ENCODE results near the gene ADIPOR2. TPM values are rescaled to one million over a fixed set of nuclear protein-coding genes. Genes with fewer than 3 reads are reported as not detected.

The ADIPOR2 gene
- total RNA-seq, 1 donor from 2014 or later: 83.6 TPM

GRCh38 chr12:1808036-1808797 is 117.3 kb downstream of the ADIPOR2 start:
- Mint-ChIP-seq H3K27me3 (peaks cover 3% of the 10 kb centered on the region), H3K4me3 (ENCODE audit: low read depth) (no peak overlapping the region), H3K27ac (no peak overlapping the region), H3K36me3 (ENCODE audit: insufficient read depth) (no peaks in the 10 kb centered on the region), H3K9me3 (ENCODE audit: low read depth) (no peaks in the 10 kb centered on the region), H3K4me1 (ENCODE audit: low read depth) (no peaks in the 10 kb centered on the region)
- no peak for TF ChIP-seq CTCF (IDR thresholded peaks at IDR 0.05; ENCODE audit: unreplicated experiment)
- DNase-seq (ENCODE audit: low spot score, unreplicated experiment): no peak

GRCh38 chr12:1808798-1809480 is 118.1 kb downstream of the ADIPOR2 start:
- no peak overlapping the region for H3K4me3 Mint-ChIP-seq (ENCODE audit: low read depth)
- TF ChIP-seq CTCF (IDR thresholded peaks at IDR 0.05; ENCODE audit: unreplicated experiment): no peak
- H3K27me3 Mint-ChIP-seq: peaks cover 7% of the 10 kb centered on the region
- H3K4me1 Mint-ChIP-seq (ENCODE audit: low read depth): no peaks in the 10 kb centered on the region
- H3K36me3 Mint-ChIP-seq (ENCODE audit: insufficient read depth): no peaks in the 10 kb centered on the region
- no peak overlapping the region for H3K27ac Mint-ChIP-seq
- no peak for DNase-seq (ENCODE audit: low spot score, unreplicated experiment)
- H3K9me3 Mint-ChIP-seq (ENCODE audit: low read depth): no peaks in the 10 kb centered on the region

- DNase-seq (ENCODE audit: low spot score, unreplicated experiment): no peak
- no peak overlapping the region for H3K27ac Mint-ChIP-seq
- H3K9me3 Mint-ChIP-seq (ENCODE audit: low read depth): no peaks in the 10 kb centered on the region
- TF ChIP-seq CTCF (IDR thresholded peaks at IDR 0.05; ENCODE audit: unreplicated experiment): no peak
- H3K4me3 Mint-ChIP-seq (ENCODE audit: low read depth): no peak overlapping the region
- H3K27me3 Mint-ChIP-seq: peaks cover 12% of the 10 kb centered on the region
- no peaks in the 10 kb centered on the region for H3K36me3 Mint-ChIP-seq (ENCODE audit: insufficient read depth)
- no peaks in the 10 kb centered on the region for H3K4me1 Mint-ChIP-seq (ENCODE audit: low read depth)
These were observed 118.8 kb downstream of the ADIPOR2 start for GRCh38 chr12:1809591-1810190.

- H3K27me3 Mint-ChIP-seq: peaks cover 17% of the 10 kb centered on the region
These were observed 119.5 kb downstream of the ADIPOR2 start for GRCh38 chr12:1810201-1810930.

More at GRCh38 chr12:1810201-1810930, 119.5 kb downstream of the ADIPOR2 start:
- no peak overlapping the region for H3K4me3 Mint-ChIP-seq (ENCODE audit: low read depth)
- H3K27ac Mint-ChIP-seq: no peak overlapping the region
- H3K4me1 Mint-ChIP-seq (ENCODE audit: low read depth): no peaks in the 10 kb centered on the region
- H3K36me3 Mint-ChIP-seq (ENCODE audit: insufficient read depth): no peaks in the 10 kb centered on the region
- no peak for TF ChIP-seq CTCF (IDR thresholded peaks at IDR 0.05; ENCODE audit: unreplicated experiment)
- no peak for DNase-seq (ENCODE audit: low spot score, unreplicated experiment)
- H3K9me3 Mint-ChIP-seq (ENCODE audit: low read depth): no peaks in the 10 kb centered on the region
